Stimulated activated CD8-positive, alpha-beta memory T cell treated with anti-CD3 and anti-CD28 coated beads, Interleukin-15, amount 100 ng/mL, for 1 hour (primary cell): ENCODE results near the gene CDHR2.

Experiments used
- DNase-seq: peaks from one replicate; pipeline ENCODE4 v3.0.0-alpha.2; 2020; ENCODE audit warnings: low read depth

The CDHR2 gene

GRCh38 chr5:176620333-176620981 is 71.3 kb downstream of the CDHR2 start:
- DNase-seq: no peak

GRCh38 chr5:176621661-176622079 is 72.5 kb downstream of the CDHR2 start:
- DNase-seq: no peak

GRCh38 chr5:176624142-176624541 is 75.0 kb downstream of the CDHR2 start:
- DNase-seq: no peak

- DNase-seq: no peak
These were observed 75.8 kb downstream of the CDHR2 start for GRCh38 chr5:176624938-176625337.

- no peak for DNase-seq
These were observed 76.4 kb downstream of the CDHR2 start for GRCh38 chr5:176625512-176625911.

GRCh38 chr5:176625966-176626875 is 77.1 kb downstream of the CDHR2 start:
- DNase-seq: no peak

GRCh38 chr5:176626876-176627236 is 77.7 kb downstream of the CDHR2 start:
- no peak for DNase-seq

GRCh38 chr5:176627582-176627981 is 78.4 kb downstream of the CDHR2 start:
- DNase-seq: no peak

GRCh38 chr5:176628406-176629228 is 79.5 kb downstream of the CDHR2 start:
- no peak for DNase-seq

- no peak for DNase-seq
These were observed 80.2 kb downstream of the CDHR2 start for GRCh38 chr5:176629317-176629852.

- no peak for DNase-seq
These were observed 80.9 kb downstream of the CDHR2 start, which contains the start of the genes EIF4E1B and SNCB for GRCh38 chr5:176629853-176630680. Gene EIF4E1B, plus strand, starts transcription at chr5:176630675. Its CDS starts 12,113 bp downstream, at chr5:176642788. Gene SNCB, minus strand, starts transcription at chr5:176630534. Its CDS starts 880 bp downstream, at chr5:176629654.

- no peak for DNase-seq
These were observed 81.6 kb downstream of the CDHR2 start for GRCh38 chr5:176630681-176631222.

- no peak for DNase-seq
These were observed 82.5 kb downstream of the CDHR2 start for GRCh38 chr5:176631383-176632200.

GRCh38 chr5:176632745-176633144 is 83.6 kb downstream of the CDHR2 start:
- no peak for DNase-seq

- DNase-seq: no peak
These were observed 84.5 kb downstream of the CDHR2 start for GRCh38 chr5:176633598-176633997.

GRCh38 chr5:176636426-176636825 is 87.3 kb downstream of the CDHR2 start:
- no peak for DNase-seq

- DNase-seq: no peak
These were observed 88.4 kb downstream of the CDHR2 start for GRCh38 chr5:176637556-176637955.

GRCh38 chr5:176638437-176638836 is 89.3 kb downstream of the CDHR2 start:
- no peak for DNase-seq

GRCh38 chr5:176639208-176639607 is 90.1 kb downstream of the CDHR2 start:
- no peak for DNase-seq

- no peak for DNase-seq
These were observed 90.8 kb downstream of the CDHR2 start for GRCh38 chr5:176639981-176640380.
